PFSK-1 (cell line): Measurements from ENCODE around the gene LRRC43.

Experiments used
- POLR2AphosphoS5 ChIP-seq: IDR thresholded peaks from 2 replicates; pipeline ENCODE4 v1.6.1; 2012; ENCODE audit warnings: low read depth, mild to moderate bottlenecking, control low read depth, low read length, moderate library complexity
- REST ChIP-seq, 2 experiments: IDR thresholded peaks; 2 replicates each; pipeline versions ENCODE4 v1.6.1 to v1.8.0; 2011 to 2012; ENCODE audit warnings: low read depth in 2 of 2, low read length in 2 of 2, control low read depth in 1 of 2, inconsistent platforms in 1 of 2, mild to moderate bottlenecking in 1 of 2, moderate library complexity in 1 of 2; ENCODE audit not compliant: insufficient read depth in 1 of 2
- SIN3A ChIP-seq: IDR thresholded peaks from 2 replicates; pipeline ENCODE4 v1.6.1; 2012; ENCODE audit warnings: mild to moderate bottlenecking, low read length, moderate library complexity, borderline replicate concordance; ENCODE audit not compliant: insufficient read depth

GRCh38 chr12:122205053-122205925 is 22.4 kb downstream of the LRRC43 start:
- TF ChIP-seq POLR2AphosphoS5: no peak
- TF ChIP-seq SIN3A: no peak
- TF ChIP-seq REST (IDR thresholded peaks at IDR 0.05; ENCODE audit: insufficient read depth in 1 of 2, low read depth in 2 of 2, low read length in 2 of 2): no peak
